ENCODE data around the gene SEMA6C.
"Not testable (repeated sequence)": the region's sequence is repeated elsewhere in the genome, so short reads cannot be mapped to it uniquely, and the experiment has no call there.

The SEMA6C gene

GRCh38 chr1:151131701-151132334 is 14.6 kb downstream of the SEMA6C start:
- DNase-seq (ENCODE audit: low read depth in 2 of 2) = no peak

GRCh38 chr1:151130987-151131586 is 15.3 kb downstream of the SEMA6C start:
- peak; percentile 73 to 77 for DNase-seq (ENCODE audit: low read depth in 2 of 2)

GRCh38 chr1:151128800-151129199 is 17.6 kb downstream of the SEMA6C start:
- no peak for DNase-seq (ENCODE audit: low read depth in 2 of 2)

DNA sequence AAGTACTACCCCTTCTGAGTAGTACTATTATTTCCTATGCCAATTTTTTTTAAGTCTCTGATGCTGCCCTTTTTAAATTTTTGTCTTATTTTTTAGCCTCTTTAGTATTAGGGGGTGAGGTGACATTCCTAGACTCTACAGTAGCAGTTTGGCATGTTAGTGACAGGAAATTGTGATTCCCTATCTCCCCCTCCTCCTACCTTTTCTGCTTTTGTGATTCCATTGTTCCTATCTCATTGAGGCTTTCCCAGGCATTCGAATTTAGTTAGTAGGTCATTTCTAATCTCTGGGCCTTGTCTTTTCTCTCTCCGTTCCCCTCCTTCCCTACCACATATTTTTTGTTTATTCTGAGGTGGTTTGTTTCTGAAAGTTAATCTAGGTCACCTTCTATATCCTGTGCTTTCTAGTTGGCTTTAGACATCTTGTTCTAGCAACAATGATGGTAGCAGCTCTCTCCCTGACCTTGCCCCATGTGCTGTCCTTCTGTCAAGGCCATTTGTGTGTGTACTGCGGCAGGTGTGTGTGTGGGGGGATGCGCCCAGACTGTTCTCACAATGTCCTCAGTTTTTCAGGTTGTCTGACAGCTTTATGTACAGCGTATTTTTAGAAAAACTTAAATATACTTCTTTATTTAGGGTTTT is 21.5 kb downstream of the SEMA6C start:
- DNase-seq (ENCODE audit: low read depth in 2 of 2) = no peak

- no peak for DNase-seq (ENCODE audit: low read depth in 2 of 2)
Measured at GRCh38 chr1:151113877-151114276, 32.6 kb downstream of the SEMA6C start.

DNA sequence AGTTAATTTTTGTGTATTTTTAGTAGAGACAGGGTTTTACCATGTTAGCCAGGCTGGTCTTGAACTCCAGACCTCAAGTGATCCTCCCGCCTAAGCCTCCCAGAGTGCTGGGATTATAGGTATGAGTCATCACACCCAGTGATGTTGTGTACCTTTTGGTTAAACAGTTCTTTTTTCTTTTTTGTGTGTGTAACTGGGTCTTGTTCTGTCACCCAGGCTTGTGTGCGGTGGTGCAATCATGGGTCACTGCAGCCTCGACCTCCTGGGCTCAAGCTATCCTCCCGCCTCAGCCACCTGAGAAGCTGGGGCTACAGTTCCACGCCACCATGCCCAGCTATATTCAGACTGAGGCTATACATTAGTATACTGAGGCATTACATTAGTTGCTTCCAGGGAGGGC is 38.1 kb downstream of the SEMA6C start:
- DNase-seq (ENCODE audit: low read depth in 2 of 2) = no peak

DNA sequence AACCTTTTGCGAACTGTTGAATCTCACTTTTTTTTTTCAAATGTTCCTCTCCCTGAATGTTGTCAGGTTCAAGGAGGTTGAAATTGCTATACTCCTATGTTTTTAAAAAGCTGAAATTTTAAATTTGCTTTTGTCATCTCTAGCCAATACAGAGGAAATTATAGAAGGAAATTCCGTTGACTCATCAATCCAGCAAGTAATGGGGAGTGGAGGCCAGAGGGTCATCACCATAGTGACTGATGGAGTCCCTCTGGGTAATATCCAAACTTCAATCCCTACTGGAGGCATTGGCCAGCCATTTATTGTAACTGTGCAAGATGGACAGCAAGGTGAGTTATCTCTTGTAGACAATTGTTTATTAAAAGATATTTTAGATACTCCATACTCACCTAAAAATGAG is 39.5 kb downstream of the SEMA6C start:
- no peak for DNase-seq (ENCODE audit: low read depth in 2 of 2)

DNA sequence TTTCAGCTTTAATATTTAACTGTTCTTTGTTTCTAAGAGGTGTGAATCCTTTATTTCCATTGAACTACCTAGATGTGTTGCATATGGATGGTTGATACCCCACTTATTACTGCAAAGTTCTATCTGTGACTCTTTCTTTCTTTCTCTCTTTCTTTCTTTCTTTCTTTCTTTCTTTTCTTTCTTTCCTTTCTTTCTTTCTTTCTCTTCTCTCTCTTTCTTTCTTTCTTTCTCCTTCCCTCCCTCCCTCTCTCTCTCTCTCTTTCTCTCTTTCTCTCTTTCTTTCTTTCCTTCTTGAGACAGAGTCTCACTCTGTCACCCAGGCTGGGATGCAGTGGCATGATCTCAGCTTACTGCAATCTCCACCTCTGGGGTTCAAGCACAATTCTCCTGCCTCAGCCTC is 41.8 kb downstream of the SEMA6C start:
- no peak for DNase-seq (ENCODE audit: low read depth in 2 of 2)

DNA sequence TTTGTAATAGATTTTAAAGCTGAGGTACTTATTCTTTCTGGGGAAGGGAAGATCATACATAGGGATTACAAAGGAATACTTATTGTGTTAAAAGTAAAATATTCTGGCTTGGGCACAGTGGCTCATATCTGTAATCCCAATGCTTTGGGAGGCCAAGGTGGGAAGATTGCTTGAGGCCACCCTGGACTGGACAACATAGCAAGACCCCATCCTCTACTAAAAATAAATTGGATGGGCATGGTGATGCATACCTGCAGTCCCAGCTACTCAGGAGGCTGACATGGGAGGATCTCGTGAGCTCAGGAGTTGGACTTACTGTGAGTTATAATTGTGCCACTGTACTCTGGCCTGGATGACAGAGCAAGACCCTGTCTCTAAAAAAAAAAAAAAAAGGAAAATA is 48.3 kb downstream of the SEMA6C start:
- no peak for DNase-seq (ENCODE audit: low read depth in 2 of 2)

- not testable (repeated sequence) for DNase-seq (ENCODE audit: low read depth in 2 of 2)
Measured at GRCh38 chr1:151097426-151097825, 49.0 kb downstream of the SEMA6C start.

DNA sequence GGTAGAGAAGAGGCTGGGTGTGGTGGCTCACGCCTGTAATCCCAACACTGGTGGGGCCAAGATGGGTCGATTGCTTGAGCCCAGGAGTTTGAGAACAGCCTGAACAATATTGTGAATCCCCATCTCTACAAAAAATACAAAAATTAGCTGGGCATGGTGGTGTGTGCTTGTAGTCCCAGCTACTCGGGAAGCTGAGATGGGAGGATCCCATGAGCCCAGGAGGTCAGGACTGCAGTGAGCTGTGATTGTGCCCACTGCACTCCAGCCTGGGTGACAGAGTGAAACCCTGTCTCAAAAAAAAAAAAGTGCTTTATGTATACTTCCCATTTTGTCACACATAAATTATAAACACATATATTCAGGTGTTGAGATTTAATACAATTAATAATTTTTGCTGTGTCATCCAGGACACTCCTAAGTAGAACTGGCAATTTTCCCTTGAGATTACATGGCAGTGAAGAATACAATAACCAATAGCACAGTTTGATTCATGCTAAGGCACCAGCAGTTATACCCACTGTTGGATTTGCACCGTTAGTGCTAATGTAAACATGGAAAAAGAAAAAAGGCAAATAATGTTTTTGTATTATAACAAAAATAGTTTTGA is 60.4 kb downstream of the SEMA6C start:
- no peak for DNase-seq (ENCODE audit: low read depth in 2 of 2)

Data from stimulated activated CD8-positive, alpha-beta memory T cell treated with anti-CD3 and anti-CD28 coated beads, Interleukin-2, amount 100 ng/mL, for 48 hours (primary cell).